Measurements from ENCODE around the gene MTERF2.

Gene MTERF2

DNA sequence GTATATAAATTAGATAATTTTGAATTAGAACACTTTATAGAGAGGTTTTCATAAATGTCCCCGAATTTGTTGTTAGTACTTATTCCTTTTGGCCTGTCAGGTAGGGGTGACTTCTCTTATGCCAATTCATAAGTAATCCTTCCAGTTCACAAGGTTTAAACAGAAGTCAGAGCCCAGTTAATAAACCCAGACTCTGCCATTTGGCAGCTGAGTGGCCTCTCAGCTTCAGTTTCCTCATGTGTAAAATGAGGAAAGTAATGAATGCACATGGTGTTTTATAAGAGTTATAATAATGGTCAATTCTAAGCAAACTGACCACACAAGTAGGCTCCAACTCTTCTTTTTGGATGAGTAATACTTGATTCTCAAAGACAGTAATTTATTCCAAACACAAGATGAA is 10.3 kb downstream of the MTERF2 start:
- Histone ChIP-seq H3K56ac (ENCODE audit: low read length) (no peak overlapping the region), H2BK5ac (ENCODE audit: low read length) (no peak overlapping the region), H2BK120ac (ENCODE audit: low read depth, low read length) (no peak overlapping the region), H2AK5ac (ENCODE audit: low read length) (no peak overlapping the region), H3K4me1 (ENCODE audit: control insufficient read depth, low read depth, low read length) (no peaks in the 10 kb centered on the region), H3K36me3 (ENCODE audit: control insufficient read depth, insufficient read depth, low read length) (no peaks in the 10 kb centered on the region), H3K4me3 (ENCODE audit: low read length) (no peak overlapping the region), H3K23ac (ENCODE audit: low read length) (no peak overlapping the region), H3K4me2 (ENCODE audit: low read length) (no peak overlapping the region), H3K79me2 (ENCODE audit: control insufficient read depth, insufficient read depth, low read length) (no peaks in the 10 kb centered on the region), H3K27ac (ENCODE audit: low read depth, low read length) (no peak overlapping the region), H2BK15ac (replicated peaks; ENCODE audit: low read depth) (no peak overlapping the region), H3K27me3 (ENCODE audit: insufficient read depth, low read length, poor library complexity) (no peaks in the 10 kb centered on the region), H3K18ac (ENCODE audit: low read length) (no peak overlapping the region), H3K9ac (ENCODE audit: low read length) (no peak overlapping the region), H4K8ac (ENCODE audit: low read depth, low read length) (no peak overlapping the region), H4K5ac (ENCODE audit: low read length) (no peak overlapping the region), H3K4ac (ENCODE audit: low read depth, low read length) (no peak overlapping the region), H3K79me1 (ENCODE audit: low read length) (no peaks in the 10 kb centered on the region)
- DNase-seq: no peak
- no CpG with 5 or more reads among the region's 1 CpG for WGBS (ENCODE audit: extremely low coverage, insufficient coverage, low lambda C conversion rate)

DNA sequence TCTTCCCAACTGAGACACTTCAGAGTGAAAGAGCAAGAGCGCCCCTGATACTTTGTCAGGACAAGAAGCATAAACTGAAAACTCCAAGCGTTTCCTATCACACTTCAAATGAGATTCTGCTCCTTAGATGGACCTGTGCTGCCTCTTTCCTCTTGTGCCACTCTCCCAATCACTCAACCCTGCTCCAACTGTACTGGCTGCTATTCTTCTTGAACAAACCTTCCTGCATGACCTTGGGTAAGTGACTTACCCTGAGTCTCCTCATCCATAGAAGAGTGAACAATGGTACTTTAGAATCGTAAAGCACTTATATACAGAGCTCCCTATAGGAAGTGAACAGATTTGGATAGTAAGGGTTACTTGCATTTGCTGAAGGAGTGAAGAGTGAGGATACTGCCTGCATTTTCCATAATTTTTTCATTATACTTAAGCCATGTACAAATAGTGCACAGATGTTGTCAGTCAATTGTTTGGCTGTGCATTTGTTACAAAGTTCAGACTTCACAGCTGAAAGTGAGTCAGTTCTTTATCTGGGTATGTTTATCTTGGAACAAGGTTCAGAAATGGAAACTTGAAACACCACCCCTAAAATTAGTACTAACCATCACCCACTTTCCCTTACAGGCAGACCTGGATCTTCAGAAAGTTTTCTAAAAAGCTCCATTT is 10.8 kb downstream of the MTERF2 start:
- Histone ChIP-seq H3K79me1 (ENCODE audit: low read length) (no peaks in the 10 kb centered on the region), H3K79me2 (ENCODE audit: control insufficient read depth, insufficient read depth, low read length) (no peaks in the 10 kb centered on the region), H3K27ac (ENCODE audit: low read depth, low read length) (no peak overlapping the region), H3K4ac (ENCODE audit: low read depth, low read length) (no peak overlapping the region), H4K8ac (ENCODE audit: low read depth, low read length) (no peak overlapping the region), H3K9ac (ENCODE audit: low read length) (no peak overlapping the region), H3K4me2 (ENCODE audit: low read length) (no peak overlapping the region), H2BK15ac (replicated peaks; ENCODE audit: low read depth) (no peak overlapping the region), H4K5ac (ENCODE audit: low read length) (no peak overlapping the region), H3K56ac (ENCODE audit: low read length) (no peak overlapping the region), H3K36me3 (ENCODE audit: control insufficient read depth, insufficient read depth, low read length) (no peaks in the 10 kb centered on the region), H3K27me3 (ENCODE audit: insufficient read depth, low read length, poor library complexity) (no peaks in the 10 kb centered on the region), H3K4me1 (ENCODE audit: control insufficient read depth, low read depth, low read length) (no peaks in the 10 kb centered on the region), H2AK5ac (ENCODE audit: low read length) (no peak overlapping the region), H2BK120ac (ENCODE audit: low read depth, low read length) (no peak overlapping the region), H3K18ac (ENCODE audit: low read length) (no peak overlapping the region), H3K23ac (ENCODE audit: low read length) (no peak overlapping the region), H3K4me3 (ENCODE audit: low read length) (no peak overlapping the region), H2BK5ac (ENCODE audit: low read length) (no peak overlapping the region)
- WGBS (ENCODE audit: extremely low coverage, insufficient coverage, low lambda C conversion rate): no CpG with 5 or more reads among the region's 3 CpGs
- no peak for DNase-seq

DNA sequence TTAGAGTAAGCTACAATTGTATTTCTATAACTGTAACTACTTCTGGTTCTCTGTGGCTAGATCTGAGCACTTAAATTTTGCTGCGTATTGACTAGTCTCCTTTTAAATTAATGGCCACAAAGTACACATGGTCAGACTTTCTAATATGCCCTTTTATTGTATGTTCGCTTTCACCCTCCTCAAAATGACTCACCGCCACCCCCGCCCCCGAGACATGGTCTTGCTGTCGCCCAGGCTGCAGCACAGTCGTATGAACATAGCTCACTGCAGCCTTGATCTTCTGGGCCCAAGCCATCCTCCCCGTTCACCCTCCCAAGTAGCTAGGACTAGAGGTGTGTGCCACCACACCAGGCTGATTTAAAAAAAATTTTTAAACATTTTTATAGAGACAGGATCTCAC is 11.8 kb downstream of the MTERF2 start:
- Histone ChIP-seq H3K23ac (ENCODE audit: low read length) (no peak overlapping the region), H3K27ac (ENCODE audit: low read depth, low read length) (no peak overlapping the region), H2AK5ac (ENCODE audit: low read length) (no peak overlapping the region), H2BK15ac (replicated peaks; ENCODE audit: low read depth) (no peak overlapping the region), H3K56ac (ENCODE audit: low read length) (no peak overlapping the region), H2BK120ac (ENCODE audit: low read depth, low read length) (no peak overlapping the region), H3K4me2 (ENCODE audit: low read length) (no peak overlapping the region), H3K79me1 (ENCODE audit: low read length) (no peaks in the 10 kb centered on the region), H3K36me3 (ENCODE audit: control insufficient read depth, insufficient read depth, low read length) (peaks cover 2% of the 10 kb centered on the region), H3K79me2 (ENCODE audit: control insufficient read depth, insufficient read depth, low read length) (no peaks in the 10 kb centered on the region), H3K18ac (ENCODE audit: low read length) (no peak overlapping the region), H3K9ac (ENCODE audit: low read length) (no peak overlapping the region), H3K27me3 (ENCODE audit: insufficient read depth, low read length, poor library complexity) (no peaks in the 10 kb centered on the region), H4K8ac (ENCODE audit: low read depth, low read length) (no peak overlapping the region), H3K4ac (ENCODE audit: low read depth, low read length) (no peak overlapping the region), H4K5ac (ENCODE audit: low read length) (no peak overlapping the region), H2BK5ac (ENCODE audit: low read length) (no peak overlapping the region), H3K4me1 (ENCODE audit: control insufficient read depth, low read depth, low read length) (no peaks in the 10 kb centered on the region), H3K4me3 (ENCODE audit: low read length) (no peak overlapping the region)
- WGBS (ENCODE audit: extremely low coverage, insufficient coverage, low lambda C conversion rate): no CpG with 5 or more reads among the region's 8 CpGs
- no peak for DNase-seq

DNA sequence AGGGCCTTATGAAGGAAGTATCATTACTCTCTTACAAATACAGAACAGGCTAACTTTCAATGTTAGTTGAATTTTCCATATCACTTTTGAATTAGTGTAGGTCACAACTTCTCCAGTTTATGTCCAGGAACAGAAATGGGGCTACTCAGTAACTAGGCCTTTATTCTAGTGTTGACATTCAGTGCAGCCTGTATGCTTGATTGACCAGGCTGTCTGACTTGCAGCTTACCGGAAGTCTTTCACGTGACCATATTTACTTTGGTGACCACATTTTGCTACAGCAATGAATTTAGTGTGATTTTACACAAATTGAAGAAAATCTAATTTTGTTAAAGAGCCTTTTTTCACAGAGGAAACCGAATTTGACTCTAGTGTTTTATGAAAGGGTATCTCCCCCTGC is 12.4 kb downstream of the MTERF2 start:
- H3K4me1 ChIP-seq (ENCODE audit: control insufficient read depth, low read depth, low read length): no peaks in the 10 kb centered on the region
- no peak overlapping the region for H3K56ac ChIP-seq (ENCODE audit: low read length)
- H3K23ac ChIP-seq (ENCODE audit: low read length): no peak overlapping the region
- no peak overlapping the region for H2BK5ac ChIP-seq (ENCODE audit: low read length)
- no peaks in the 10 kb centered on the region for H3K79me1 ChIP-seq (ENCODE audit: low read length)
- no peak overlapping the region for H3K18ac ChIP-seq (ENCODE audit: low read length)
- H4K5ac ChIP-seq (ENCODE audit: low read length): no peak overlapping the region
- no peak overlapping the region for H2BK120ac ChIP-seq (ENCODE audit: low read depth, low read length)
- no peak overlapping the region for H3K9ac ChIP-seq (ENCODE audit: low read length)
- H3K36me3 ChIP-seq (ENCODE audit: control insufficient read depth, insufficient read depth, low read length): peaks cover 2% of the 10 kb centered on the region
- no peak overlapping the region for H3K4me3 ChIP-seq (ENCODE audit: low read length)
- no peak overlapping the region for H3K27ac ChIP-seq (ENCODE audit: low read depth, low read length)
- H3K27me3 ChIP-seq (ENCODE audit: insufficient read depth, low read length, poor library complexity): no peaks in the 10 kb centered on the region
- no peak overlapping the region for H3K4me2 ChIP-seq (ENCODE audit: low read length)
- no peak for DNase-seq
- no peaks in the 10 kb centered on the region for H3K79me2 ChIP-seq (ENCODE audit: control insufficient read depth, insufficient read depth, low read length)
- H2BK15ac ChIP-seq (replicated peaks; ENCODE audit: low read depth): no peak overlapping the region
- H4K8ac ChIP-seq (ENCODE audit: low read depth, low read length): no peak overlapping the region
- WGBS (ENCODE audit: extremely low coverage, insufficient coverage, low lambda C conversion rate): no CpG with 5 or more reads among the region's 3 CpGs
- no peak overlapping the region for H3K4ac ChIP-seq (ENCODE audit: low read depth, low read length)
- no peak overlapping the region for H2AK5ac ChIP-seq (ENCODE audit: low read length)

DNA sequence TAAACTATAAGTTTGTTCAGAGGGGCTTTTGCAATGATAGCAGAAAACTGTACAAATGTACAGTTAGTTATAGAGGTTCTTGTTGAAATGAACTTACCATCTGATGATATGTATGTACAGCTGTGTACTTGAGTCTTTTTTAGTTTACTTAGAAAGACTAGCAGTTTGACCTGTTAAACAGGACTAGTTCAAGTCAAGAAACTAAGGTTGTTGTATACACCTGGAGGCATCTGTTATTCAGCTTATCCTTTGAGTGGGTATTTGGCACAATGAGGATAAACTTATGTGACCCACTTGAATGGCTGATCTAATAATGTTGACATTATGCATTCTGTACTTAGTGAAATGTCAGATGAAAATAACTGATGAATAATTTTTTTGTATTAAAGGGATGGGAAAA is 13.4 kb downstream of the MTERF2 start:
- Histone ChIP-seq H2BK5ac (ENCODE audit: low read length) (no peak overlapping the region), H3K23ac (ENCODE audit: low read length) (no peak overlapping the region), H3K27ac (ENCODE audit: low read depth, low read length) (no peak overlapping the region), H3K4me1 (ENCODE audit: control insufficient read depth, low read depth, low read length) (no peaks in the 10 kb centered on the region), H3K27me3 (ENCODE audit: insufficient read depth, low read length, poor library complexity) (no peaks in the 10 kb centered on the region), H3K4me3 (ENCODE audit: low read length) (no peak overlapping the region), H3K4ac (ENCODE audit: low read depth, low read length) (no peak overlapping the region), H3K9ac (ENCODE audit: low read length) (no peak overlapping the region), H3K79me2 (ENCODE audit: control insufficient read depth, insufficient read depth, low read length) (no peaks in the 10 kb centered on the region), H2BK15ac (replicated peaks; ENCODE audit: low read depth) (no peak overlapping the region), H3K79me1 (ENCODE audit: low read length) (no peaks in the 10 kb centered on the region), H4K8ac (ENCODE audit: low read depth, low read length) (no peak overlapping the region), H2BK120ac (ENCODE audit: low read depth, low read length) (no peak overlapping the region), H4K5ac (ENCODE audit: low read length) (no peak overlapping the region), H3K4me2 (ENCODE audit: low read length) (no peak overlapping the region), H3K18ac (ENCODE audit: low read length) (no peak overlapping the region), H3K36me3 (ENCODE audit: control insufficient read depth, insufficient read depth, low read length) (peaks cover 2% of the 10 kb centered on the region), H3K56ac (ENCODE audit: low read length) (no peak overlapping the region), H2AK5ac (ENCODE audit: low read length) (no peak overlapping the region)
- DNase-seq: no peak

DNA sequence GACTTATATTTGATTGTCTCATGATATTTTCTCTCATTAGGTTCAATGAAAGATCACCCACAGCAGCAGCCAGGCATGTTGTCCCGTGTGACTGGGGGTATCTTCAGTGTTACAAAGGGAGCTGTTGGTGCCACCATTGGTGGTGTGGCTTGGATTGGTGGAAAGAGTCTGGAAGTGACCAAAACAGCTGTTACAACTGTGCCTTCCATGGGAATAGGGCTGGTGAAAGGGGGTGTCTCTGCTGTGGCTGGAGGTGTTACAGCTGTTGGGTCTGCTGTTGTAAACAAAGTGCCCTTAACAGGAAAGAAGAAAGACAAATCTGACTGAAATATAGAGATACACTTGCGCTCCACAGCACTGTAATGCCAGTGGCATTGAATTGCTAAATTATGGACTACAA is 15.9 kb downstream of the MTERF2 start:
- H3K36me3 ChIP-seq (ENCODE audit: control insufficient read depth, insufficient read depth, low read length): peaks cover 2% of the 10 kb centered on the region
- H3K4ac ChIP-seq (ENCODE audit: low read depth, low read length): no peak overlapping the region
- no peaks in the 10 kb centered on the region for H3K79me1 ChIP-seq (ENCODE audit: low read length)
- no peak overlapping the region for H3K4me2 ChIP-seq (ENCODE audit: low read length)
- no peak overlapping the region for H3K23ac ChIP-seq (ENCODE audit: low read length)
- no peak overlapping the region for H4K5ac ChIP-seq (ENCODE audit: low read length)
- no peak overlapping the region for H3K27ac ChIP-seq (ENCODE audit: low read depth, low read length)
- H2AK5ac ChIP-seq (ENCODE audit: low read length): no peak overlapping the region
- H3K9ac ChIP-seq (ENCODE audit: low read length): no peak overlapping the region
- H3K18ac ChIP-seq (ENCODE audit: low read length): no peak overlapping the region
- no peak overlapping the region for H3K56ac ChIP-seq (ENCODE audit: low read length)
- H3K27me3 ChIP-seq (ENCODE audit: insufficient read depth, low read length, poor library complexity): no peaks in the 10 kb centered on the region
- H2BK15ac ChIP-seq (replicated peaks; ENCODE audit: low read depth): no peak overlapping the region
- no peaks in the 10 kb centered on the region for H3K79me2 ChIP-seq (ENCODE audit: control insufficient read depth, insufficient read depth, low read length)
- no peak overlapping the region for H4K8ac ChIP-seq (ENCODE audit: low read depth, low read length)
- no peak overlapping the region for H2BK120ac ChIP-seq (ENCODE audit: low read depth, low read length)
- DNase-seq: no peak
- no peak overlapping the region for H3K4me3 ChIP-seq (ENCODE audit: low read length)
- no peaks in the 10 kb centered on the region for H3K4me1 ChIP-seq (ENCODE audit: control insufficient read depth, low read depth, low read length)
- no CpG with 5 or more reads among the region's 2 CpGs for WGBS (ENCODE audit: extremely low coverage, insufficient coverage, low lambda C conversion rate)
- no peak overlapping the region for H2BK5ac ChIP-seq (ENCODE audit: low read length)
